K562 (cell line): Measurements from ENCODE around the gene ERAL1. TPM values are rescaled to one million over a fixed set of nuclear protein-coding genes. Genes with fewer than 3 reads are reported as not detected.

Experiments used
- AFF4 ChIP-seq: sonication (generic); formaldehyde crosslinking; IDR thresholded peaks from 2 replicates; pipeline ENCODE4 v1.8.0; 2023; ENCODE audit warnings: mild to moderate bottlenecking, missing genetic modification reagents
- ASH1L ChIP-seq: fragments of 450-650 bp; IDR thresholded peaks from 2 replicates; pipeline ENCODE4 v1.6.1; 2018; ENCODE audit warnings: borderline replicate concordance, mild to moderate bottlenecking, low read depth; ENCODE audit not compliant: partially characterized antibody
- BRD9 ChIP-seq: fragments of 450-650 bp; IDR thresholded peaks from 2 replicates; pipeline ENCODE4 v1.6.1; 2018; ENCODE audit warnings: low read depth; ENCODE audit not compliant: partially characterized antibody
- EZH2 ChIP-seq: IDR thresholded peaks from 2 replicates; pipeline ENCODE4 v1.6.1; 2012; ENCODE audit warnings: low read depth, mild to moderate bottlenecking, inconsistent platforms, low read length, borderline replicate concordance
- FOXA1 ChIP-seq: fragments of 450-650 bp; IDR thresholded peaks from 2 replicates; pipeline ENCODE4 v1.6.1; 2016; ENCODE audit warnings: mild to moderate bottlenecking, borderline replicate concordance
- GATA2 ChIP-seq: sonication (generic); formaldehyde crosslinking; IDR thresholded peaks from 2 replicates; pipeline ENCODE4 v1.4.0; 2020; ENCODE audit warnings: mild to moderate bottlenecking, missing genetic modification reagents
- HDAC8 ChIP-seq: fragments of 450-650 bp; IDR thresholded peaks from 2 replicates; pipeline ENCODE4 v1.6.1; 2016; ENCODE audit warnings: mild to moderate bottlenecking, missing genetic modification characterization, moderate library complexity, missing compliant biosample characterization
- NFIC ChIP-seq: fragments of 450-650 bp; IDR thresholded peaks from 2 replicates; pipeline ENCODE4 v1.6.1; 2017; ENCODE audit warnings: mild to moderate bottlenecking, inconsistent platforms
- NFYB ChIP-seq: IDR thresholded peaks from 2 replicates; pipeline ENCODE4 v1.6.1; 2011; ENCODE audit warnings: mild to moderate bottlenecking, moderate library complexity; ENCODE audit not compliant: insufficient read length; ENCODE audit errors: extremely low read depth
- NR2C1 ChIP-seq, 2 experiments: fragments of 450-650 bp; IDR thresholded peaks; 2 replicates each; pipeline ENCODE4 v1.6.1; 2017; ENCODE audit warnings: mild to moderate bottlenecking in 2 of 2, antibody characterized with exemption in 1 of 2, inconsistent platforms in 1 of 2, missing compliant biosample characterization in 1 of 2, missing genetic modification characterization in 1 of 2
- NR2C2 ChIP-seq, 2 experiments: fragments of 200-800 bp in 1 of 2; sonication (Bioruptor generic) in 1 of 2; sonication (generic) in 1 of 2; formaldehyde crosslinking in 1 of 2; IDR thresholded peaks; 2 replicates each; pipeline versions ENCODE4 v1.6.1 to v1.8.0; 2016 to 2022; ENCODE audit warnings: mild to moderate bottlenecking in 1 of 2, missing compliant biosample characterization in 1 of 2, missing genetic modification characterization in 1 of 2, missing genetic modification reagents in 1 of 2
- PKNOX1 ChIP-seq: fragments of 450-650 bp; IDR thresholded peaks from 2 replicates; pipeline ENCODE4 v1.6.1; 2016
- RBM14 ChIP-seq: fragments of 200-400 bp; formaldehyde crosslinking; IDR thresholded peaks from 2 replicates; pipeline ENCODE4 v1.6.1; 2018; ENCODE audit warnings: low read depth, mild to moderate bottlenecking, low read length, moderate library complexity, borderline replicate concordance; ENCODE audit not compliant: insufficient read depth
- RBM34 ChIP-seq: fragments of 200-400 bp; formaldehyde crosslinking; IDR thresholded peaks from 2 replicates; pipeline ENCODE4 v1.6.1; 2018; ENCODE audit warnings: low read length, borderline replicate concordance; ENCODE audit not compliant: insufficient read depth
- SMC3 ChIP-seq: conservative IDR thresholded peaks from 2 replicates; pipeline ENCODE4 v1.6.1; 2011; ENCODE audit warnings: low read depth, low read length, improper control_type of control experiment; ENCODE audit not compliant: insufficient read depth
- SPI1 ChIP-seq: IDR thresholded peaks from 2 replicates; pipeline ENCODE4 v1.6.1; 2011; ENCODE audit warnings: low read depth, low read length, control low read depth, borderline replicate concordance
- TARDBP ChIP-seq: fragments of 450-650 bp; IDR thresholded peaks from 2 replicates; pipeline ENCODE4 v1.6.1; 2016
- TFE3 ChIP-seq: fragments of 450-650 bp; formaldehyde crosslinking; IDR thresholded peaks from 2 replicates; pipeline ENCODE4 v1.4.0; 2020; ENCODE audit warnings: mild to moderate bottlenecking, mixed read lengths
- TRIM28 ChIP-seq: fragments of 450-650 bp; IDR thresholded peaks from 2 replicates; pipeline ENCODE4 v1.6.1; 2017
- ZNF133 ChIP-seq: fragments of 250-450 bp; sonication (Bioruptor Pico); IDR thresholded peaks from 2 replicates; pipeline ENCODE4 v1.4.0; 2020; ENCODE audit warnings: mild to moderate bottlenecking
- ZNF75A ChIP-seq: fragments of 450-650 bp; formaldehyde crosslinking; IDR thresholded peaks from 2 replicates; pipeline ENCODE4 v1.4.0; 2020; ENCODE audit warnings: mild to moderate bottlenecking
- polyA plus RNA-seq, 8 experiments: library from polyadenylated mRNA; depleted of rRNA in 4 of 8; stranded (reverse) in 5 of 8; unstranded in 3 of 8; fragments of >200 nt; fragmentation: Nextera tagmentation in 2 of 8; fragmentation: Illumina TruSeq in 1 of 8; extraction: Ambion mirVana in 2 of 8; extraction: Trizol in 1 of 8; gene quantifications; 2 replicates each; pipeline versions ENCODE4 v1.2.1 to v1.2.3, GENCODE V29; 2011 to 2014; ENCODE audit warnings: inconsistent platforms in 1 of 8, missing spikeins in 1 of 8
- total RNA-seq, 7 experiments: library from RNA; depleted of rRNA in 6 of 7; stranded (reverse); fragments of >200 nt in 6 of 7; fragmentation: Illumina TruSeq in 2 of 7; extraction: Trizol in 2 of 7; gene quantifications; 2 replicates each; pipeline versions ENCODE4 v1.2.1 to v1.2.3, GENCODE V29; 2011 to 2021; ENCODE audit warnings: low replicate concordance in 1 of 7

The ERAL1 gene
- total and polyA plus RNA-seq, 9 of the 15 experiments (the other 6 are each of a cell fraction or from before 2014, with no cell fraction given), result 37.5 to 351 (median 106) TPM

- TF ChIP-seq TFE3 (CRISPR knock-in tag) (no peak), ASH1L (peak; percentile 85), TRIM28 (no peak), NFYB (peak; percentile 64), NFIC (peak; percentile 47; the same call in 1 of the 2 replicates), FOXA1 (no peak), NR2C2 (CRISPR knock-in tag; IDR thresholded peaks at IDR 0.05) (peak; percentile 56; the same call in 1 of the 2 replicates), NR2C2 (tag; IDR thresholded peaks at IDR 0.05) (peak; percentile 86), ZNF133 (CRISPR knock-in tag) (no peak), RBM14 (no peak), PKNOX1 (peak; percentile 72), HDAC8 (peak; percentile 16; the same call in 1 of the 2 replicates), RBM34 (no peak), ZNF75A (no peak; the same call in 1 of the 2 replicates), GATA2 (CRISPR knock-in tag) (no peak), NR2C1 (IDR thresholded peaks at IDR 0.05) (peak; percentile 26), NR2C1 (tag; IDR thresholded peaks at IDR 0.05) (peak; percentile 64), SPI1 (no peak), TARDBP (0 out of 2 replicates have a peak, but pooled peaks have one; percentile 22), AFF4 (CRISPR knock-in tag) (peak; percentile 53; the same call in 1 of the 2 replicates), EZH2 (no peak), SMC3 (peak; percentile 21; the same call in 1 of the 2 replicates), BRD9 (peak; percentile 23)
Measured at GRCh38 chr17:28854457-28855335, at the start of gene ERAL1 (continued).
